HepG2 (cell line): ENCODE measurements around the gene CCDC154. TPM values are rescaled to one million over a fixed set of nuclear protein-coding genes. Genes with fewer than 3 reads are reported as not detected.

Experiments used
- BORCS8-MEF2B ChIP-seq: sonication (generic); formaldehyde crosslinking; IDR thresholded peaks from 2 replicates; pipeline ENCODE4 v1.8.0; 2022; ENCODE audit warnings: mild to moderate bottlenecking, missing genetic modification reagents
- EZH2 ChIP-seq: conservative IDR thresholded peaks from 2 replicates; pipeline ENCODE4 v1.6.1; 2012; ENCODE audit warnings: mild to moderate bottlenecking, low read depth, low read length, moderate library complexity
- HNF4A ChIP-seq: sonication (generic); formaldehyde crosslinking; IDR thresholded peaks from 2 replicates; pipeline ENCODE4 v1.4.0; 2020; ENCODE audit warnings: missing genetic modification reagents
- HNRNPK ChIP-seq: fragments of 200-400 bp; formaldehyde crosslinking; IDR thresholded peaks from 2 replicates; pipeline ENCODE4 v1.6.1; 2018; ENCODE audit warnings: low read length, low read depth, moderate library complexity, mild to moderate bottlenecking; ENCODE audit not compliant: poor library complexity, severe bottlenecking
- MED8 ChIP-seq: sonication (generic); formaldehyde crosslinking; IDR thresholded peaks from 2 replicates; pipeline ENCODE4 v1.8.1; 2023; ENCODE audit warnings: mild to moderate bottlenecking, missing genetic modification reagents; ENCODE audit not compliant: insufficient replicate concordance
- NR2F6 ChIP-seq, 2 experiments: IDR thresholded peaks; 2 replicates each; pipeline ENCODE4 v1.6.1; 2016; ENCODE audit warnings: antibody characterized with exemption in 1 of 2, mild to moderate bottlenecking in 1 of 2
- RAD51 ChIP-seq: fragments of 450-650 bp; IDR thresholded peaks from 2 replicates; pipeline ENCODE4 v1.6.1; 2016; ENCODE audit warnings: borderline replicate concordance
- RFX3 ChIP-seq: IDR thresholded peaks from 2 replicates; pipeline ENCODE4 v1.6.1; 2016; ENCODE audit warnings: missing biosample characterization, missing genetic modification reagents
- U2AF1 ChIP-seq: fragments of 200-400 bp; formaldehyde crosslinking; optimal IDR thresholded peaks from 2 replicates; pipeline ENCODE3; 2017; ENCODE audit warnings: mild to moderate bottlenecking, low read depth, low read length
- ZBTB34 ChIP-seq: sonication (generic); formaldehyde crosslinking; IDR thresholded peaks from 2 replicates; pipeline ENCODE4 v1.8.0; 2022; ENCODE audit warnings: mild to moderate bottlenecking, missing genetic modification reagents
- ZNF225 ChIP-seq: sonication (generic); formaldehyde crosslinking; IDR thresholded peaks from 2 replicates; pipeline ENCODE4 v1.4.0; 2020; ENCODE audit warnings: mild to moderate bottlenecking, missing genetic modification reagents
- ZNF30 ChIP-seq: sonication (generic); formaldehyde crosslinking; IDR thresholded peaks from 2 replicates; pipeline ENCODE4 v1.5.0; 2020; ENCODE audit warnings: mild to moderate bottlenecking, missing genetic modification reagents
- ZNF441 ChIP-seq: sonication (generic); formaldehyde crosslinking; IDR thresholded peaks from 2 replicates; pipeline ENCODE4 v1.7.0; 2021; ENCODE audit warnings: missing genetic modification reagents, borderline replicate concordance
- ZNF460 ChIP-seq: sonication (generic); formaldehyde crosslinking; IDR thresholded peaks from 2 replicates; pipeline ENCODE4 v1.5.1; 2020; ENCODE audit warnings: missing genetic modification reagents, mild to moderate bottlenecking, borderline replicate concordance
- ZNF567 ChIP-seq: sonication (generic); formaldehyde crosslinking; IDR thresholded peaks from 2 replicates; pipeline ENCODE4 v1.8.1; 2023; ENCODE audit warnings: mild to moderate bottlenecking, missing genetic modification reagents, borderline replicate concordance
- ZNF770 ChIP-seq: sonication (generic); formaldehyde crosslinking; IDR thresholded peaks from 2 replicates; pipeline ENCODE4 v1.5.0; 2020; ENCODE audit warnings: mild to moderate bottlenecking, missing genetic modification reagents
- ZSCAN9 ChIP-seq: IDR thresholded peaks from 2 replicates; pipeline ENCODE4 v1.6.1; 2016; ENCODE audit warnings: borderline replicate concordance
- polyA plus RNA-seq, 8 experiments: library from polyadenylated mRNA; depleted of rRNA in 3 of 8; stranded (reverse) in 7 of 8; unstranded in 1 of 8; fragments of >200 nt; fragmentation: Illumina TruSeq in 4 of 8; extraction: Trizol in 4 of 8; gene quantifications; 2 replicates each; pipeline versions ENCODE4 v1.2.1 to v1.2.3, GENCODE V29; 2011 to 2016; ENCODE audit warnings: low read depth in 4 of 8, missing spikeins in 1 of 8, mixed read lengths in 1 of 8; ENCODE audit not compliant: insufficient read depth in 1 of 8
- total RNA-seq, 5 experiments: library from RNA; depleted of rRNA; stranded (reverse); fragments of >200 nt; fragmentation: Illumina TruSeq; extraction: Trizol; gene quantifications; 2 replicates each; pipeline ENCODE4 v1.2.3, GENCODE V29; 2016; ENCODE audit warnings: low read depth in 1 of 5
- TF ChIP-seq, protein P1 (sequence below): sonication (generic); formaldehyde crosslinking; IDR thresholded peaks from 2 replicates; pipeline ENCODE4 v1.4.0; 2020; ENCODE audit warnings: mild to moderate bottlenecking, missing genetic modification reagents
- TF ChIP-seq, protein P2 (sequence below): sonication (generic); formaldehyde crosslinking; IDR thresholded peaks from 2 replicates; pipeline ENCODE4 v1.8.0; 2022; ENCODE audit warnings: missing genetic modification reagents, mild to moderate bottlenecking, moderate library complexity, borderline replicate concordance
- TF ChIP-seq, protein P3 (sequence below), 2 experiments: fragments of 450-650 bp in 1 of 2; sonication (generic) in 1 of 2; formaldehyde crosslinking; IDR thresholded peaks; 2 replicates each; pipeline versions ENCODE4 v1.5.0 to v1.8.0; 2020 to 2022; ENCODE audit warnings: mild to moderate bottlenecking in 1 of 2, missing genetic modification reagents in 1 of 2

CCDC154 gene
- total and polyA plus RNA-seq, 2 of the 13 experiments (the other 11 are each of a cell fraction or from before 2014, with no cell fraction given), result 0.92 to 1.5 TPM

DNA sequence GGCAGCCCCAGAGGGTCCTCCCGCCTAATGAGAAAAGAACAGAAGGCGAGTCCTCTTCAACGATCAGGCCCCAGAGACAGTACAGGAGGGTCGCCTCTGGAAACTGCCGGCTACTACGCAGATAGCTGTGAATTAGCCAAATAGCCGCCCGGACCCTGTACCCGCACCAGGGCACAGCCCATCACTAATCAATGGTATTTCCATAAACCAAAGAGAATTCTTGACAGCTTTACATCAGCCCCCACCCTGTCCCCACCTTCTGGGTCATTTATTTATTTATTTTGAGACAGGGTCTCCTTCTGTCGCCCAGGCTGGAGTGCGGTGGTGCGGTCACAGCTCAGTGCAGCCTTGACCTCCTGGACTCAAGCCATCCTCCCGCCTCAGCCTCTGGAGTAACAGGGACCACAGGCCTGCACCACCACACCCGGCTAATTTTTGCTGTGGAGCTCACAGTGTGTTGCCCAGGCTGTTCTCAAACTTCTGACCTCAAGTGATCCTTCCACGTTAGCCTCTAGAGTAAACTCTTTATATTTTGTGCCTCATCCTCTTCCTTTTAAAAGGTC lies 31.3 kb upstream of the CCDC154 start (continued):
- no peak for TF ChIP-seq ZBTB34 (CRISPR knock-in tag)
- TF ChIP-seq HNRNPK, result no peak
- TF ChIP-seq BORCS8-MEF2B (CRISPR knock-in tag), result no peak
- TF ChIP-seq, protein P1, sequence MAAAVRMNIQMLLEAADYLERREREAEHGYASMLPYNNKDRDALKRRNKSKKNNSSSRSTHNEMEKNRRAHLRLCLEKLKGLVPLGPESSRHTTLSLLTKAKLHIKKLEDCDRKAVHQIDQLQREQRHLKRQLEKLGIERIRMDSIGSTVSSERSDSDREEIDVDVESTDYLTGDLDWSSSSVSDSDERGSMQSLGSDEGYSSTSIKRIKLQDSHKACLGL (CRISPR knock-in tag), result no peak
- TF ChIP-seq RFX3 (CRISPR knock-in tag), result no peak
- no peak for TF ChIP-seq U2AF1
- TF ChIP-seq EZH2, result no peak
- peak; percentile 79 for TF ChIP-seq ZNF770 (CRISPR knock-in tag)
- TF ChIP-seq ZNF441, result no peak
- TF ChIP-seq HNF4A (CRISPR knock-in tag), result peak; percentile 41; the same call in 1 of the 2 replicates
- TF ChIP-seq MED8 (CRISPR knock-in tag), result no peak
- peak; percentile 74 for TF ChIP-seq ZNF460 (CRISPR knock-in tag)
- TF ChIP-seq NR2F6 (IDR thresholded peaks at IDR 0.05), result no peak
- peak; percentile 41; the same call in 1 of the 2 replicates for TF ChIP-seq NR2F6 (CRISPR knock-in tag; IDR thresholded peaks at IDR 0.05)
- no peak for TF ChIP-seq ZSCAN9 (CRISPR knock-in tag)
- TF ChIP-seq, protein P2, sequence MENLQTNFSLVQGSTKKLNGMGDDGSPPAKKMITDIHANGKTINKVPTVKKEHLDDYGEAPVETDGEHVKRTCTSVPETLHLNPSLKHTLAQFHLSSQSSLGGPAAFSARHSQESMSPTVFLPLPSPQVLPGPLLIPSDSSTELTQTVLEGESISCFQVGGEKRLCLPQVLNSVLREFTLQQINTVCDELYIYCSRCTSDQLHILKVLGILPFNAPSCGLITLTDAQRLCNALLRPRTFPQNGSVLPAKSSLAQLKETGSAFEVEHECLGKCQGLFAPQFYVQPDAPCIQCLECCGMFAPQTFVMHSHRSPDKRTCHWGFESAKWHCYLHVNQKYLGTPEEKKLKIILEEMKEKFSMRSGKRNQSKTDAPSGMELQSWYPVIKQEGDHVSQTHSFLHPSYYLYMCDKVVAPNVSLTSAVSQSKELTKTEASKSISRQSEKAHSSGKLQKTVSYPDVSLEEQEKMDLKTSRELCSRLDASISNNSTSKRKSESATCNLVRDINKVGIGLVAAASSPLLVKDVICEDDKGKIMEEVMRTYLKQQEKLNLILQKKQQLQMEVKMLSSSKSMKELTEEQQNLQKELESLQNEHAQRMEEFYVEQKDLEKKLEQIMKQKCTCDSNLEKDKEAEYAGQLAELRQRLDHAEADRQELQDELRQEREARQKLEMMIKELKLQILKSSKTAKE (CRISPR knock-in tag), result no peak
- no peak for TF ChIP-seq ZNF567
- TF ChIP-seq, protein P3, sequence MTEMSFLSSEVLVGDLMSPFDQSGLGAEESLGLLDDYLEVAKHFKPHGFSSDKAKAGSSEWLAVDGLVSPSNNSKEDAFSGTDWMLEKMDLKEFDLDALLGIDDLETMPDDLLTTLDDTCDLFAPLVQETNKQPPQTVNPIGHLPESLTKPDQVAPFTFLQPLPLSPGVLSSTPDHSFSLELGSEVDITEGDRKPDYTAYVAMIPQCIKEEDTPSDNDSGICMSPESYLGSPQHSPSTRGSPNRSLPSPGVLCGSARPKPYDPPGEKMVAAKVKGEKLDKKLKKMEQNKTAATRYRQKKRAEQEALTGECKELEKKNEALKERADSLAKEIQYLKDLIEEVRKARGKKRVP (CRISPR knock-in tag; IDR thresholded peaks at IDR 0.05), result no peak
- TF ChIP-seq ZNF30 (CRISPR knock-in tag), result no peak
- TF ChIP-seq ZNF225 (CRISPR knock-in tag), result no peak
- no peak for TF ChIP-seq RAD51
